Measurements from ENCODE around the gene UBAP2L.
A peak's percentile ranks its signal among the peaks of the same experiment; 100 is the strongest.

- TF ChIP-seq CTCF (IDR thresholded peaks at IDR 0.05) (peak in 2 of 3 donors; percentile 27 to 29), EP300 (IDR thresholded peaks at IDR 0.05) (no peak), POLR2A (IDR thresholded peaks at IDR 0.05) (no peak)
These were observed 21.8 kb upstream of the UBAP2L start for GRCh38 chr1:154198756-154199562.
